HG03139 (cell line): ENCODE data around the gene MAP3K10.
"Not testable (repeated sequence)": the region's sequence is repeated elsewhere in the genome, so short reads cannot be mapped to it uniquely, and the experiment has no call there.

Source experiments
- ATAC-seq: cut with Tn5 transposase; IDR thresholded peaks from one replicate; pipeline ENCODE4 v1.9.1; 2021; ENCODE audit not compliant: unreplicated experiment

Gene MAP3K10

GRCh38 chr19:40171293-40171692, 19.9 kb upstream of the MAP3K10 start:
- ATAC-seq: not testable (repeated sequence)

GRCh38 chr19:40174092-40174491, 17.1 kb upstream of the MAP3K10 start:
- ATAC-seq: no peak

- ATAC-seq: no peak
Observed at GRCh38 chr19:40175820-40176219, 15.4 kb upstream of the MAP3K10 start.

- no peak for ATAC-seq
Observed at GRCh38 chr19:40177286-40178070, 13.7 kb upstream of the MAP3K10 start.

- ATAC-seq: no peak
Observed at GRCh38 chr19:40178756-40179155, 12.5 kb upstream of the MAP3K10 start.

GRCh38 chr19:40184273-40184672, 7.0 kb upstream of the MAP3K10 start:
- ATAC-seq: no peak

GRCh38 chr19:40191836-40192646, 815 bp downstream of the MAP3K10 start:
- no peak for ATAC-seq

- ATAC-seq: no peak
Observed at GRCh38 chr19:40192758-40193586, 1.7 kb downstream of the MAP3K10 start.

- ATAC-seq: no peak
Observed at GRCh38 chr19:40193587-40193849, 2.3 kb downstream of the MAP3K10 start.

- ATAC-seq: no peak
Observed at GRCh38 chr19:40198272-40198990, 7.2 kb downstream of the MAP3K10 start.

GRCh38 chr19:40200341-40201099, 9.3 kb downstream of the MAP3K10 start:
- ATAC-seq: no peak

- ATAC-seq: no peak
Observed at GRCh38 chr19:40204381-40204780, 13.2 kb downstream of the MAP3K10 start.

- no peak for ATAC-seq
Observed at GRCh38 chr19:40205760-40206159, 14.5 kb downstream of the MAP3K10 start.

- ATAC-seq: no peak
Observed at GRCh38 chr19:40208602-40209001, 17.4 kb downstream of the MAP3K10 start.

GRCh38 chr19:40210889-40211288, 19.7 kb downstream of the MAP3K10 start:
- ATAC-seq: no peak

- no peak for ATAC-seq
Observed at GRCh38 chr19:40213251-40213829, 22.1 kb downstream of the MAP3K10 start.

GRCh38 chr19:40213882-40214570, 22.8 kb downstream of the MAP3K10 start:
- ATAC-seq: no peak

- ATAC-seq: no peak
Observed at GRCh38 chr19:40214936-40215335, 23.7 kb downstream of the MAP3K10 start.
